Activated CD4-positive, alpha-beta T cell treated with anti-CD3 and anti-CD28 coated beads, Interleukin-2, amount 10 ng/mL, durations not matched to agents 7 days and 5 days (primary cell): ENCODE results near the gene ARHGAP6. TPM values are rescaled to one million over a fixed set of nuclear protein-coding genes. Genes with fewer than 3 reads are reported as not detected.

Experiments used
- CTCF ChIA-PET: fragments of 350-600 bp; sonication (Branson Sonifier 250); formaldehyde crosslinking; loops from one replicate; lab custom pipeline; 2021; ENCODE audit warnings: antibody characterized with exemption; lab: Charles Lee
- POLR2A ChIA-PET: fragments of 350-600 bp; sonication (Branson Sonifier 250); formaldehyde crosslinking; loops from one replicate; lab custom pipeline; 2021; ENCODE audit warnings: antibody characterized with exemption; lab: Charles Lee
- DNase-seq: peaks from one replicate; pipeline ENCODE4 v3.0.0-alpha.2; 2020
- H3K27ac Mint-ChIP-seq: one replicate; pipeline ENCODE4 v1.8.0; 2021; ENCODE audit warnings: mild to moderate bottlenecking, moderate library complexity, mixed read lengths
- H3K27me3 Mint-ChIP-seq: one replicate; pipeline ENCODE4 v1.8.0; 2021; ENCODE audit warnings: mixed read lengths
- H3K36me3 Mint-ChIP-seq: one replicate; pipeline ENCODE4 v1.8.0; 2021; ENCODE audit warnings: low read depth, mixed read lengths
- H3K4me1 Mint-ChIP-seq: one replicate; pipeline ENCODE4 v1.8.0; 2021; ENCODE audit warnings: mixed read lengths
- H3K4me3 Mint-ChIP-seq: one replicate; pipeline ENCODE4 v1.8.0; 2021; ENCODE audit warnings: mild to moderate bottlenecking, moderate library complexity, mixed read lengths
- H3K9me3 Mint-ChIP-seq: one replicate; pipeline ENCODE4 v1.8.0; 2021; ENCODE audit warnings: mixed read lengths
- total RNA-seq, 2 experiments: library from RNA; stranded (reverse); gene quantifications; one replicate each; pipeline ENCODE4 v1.2.3, GENCODE V29; 2021

The ARHGAP6 gene
- total RNA-seq, 2 experiments from 2014 or later, result not detected

DNA sequence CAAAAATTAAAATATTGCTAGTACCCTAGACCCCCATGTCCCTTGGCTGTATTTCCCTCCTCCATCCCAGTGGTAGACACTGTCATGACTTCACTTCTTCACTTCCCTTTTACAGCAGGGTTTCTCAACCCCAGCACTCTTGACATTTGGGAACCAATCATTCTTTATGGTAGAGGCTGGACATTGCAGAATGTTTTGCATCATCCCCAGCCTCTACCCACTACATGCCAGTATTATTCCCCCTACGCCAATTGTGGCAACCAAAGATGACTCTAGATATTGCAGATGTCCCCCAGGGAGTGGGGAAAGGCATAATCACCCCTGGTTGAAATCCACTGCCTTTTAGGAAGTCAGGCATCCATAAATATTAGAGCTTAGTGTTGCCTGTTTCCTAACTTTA, 233.9 kb downstream of the ARHGAP6 start:
- no peak for DNase-seq
- Mint-ChIP-seq H3K9me3 (no peaks in the 10 kb centered on the region), H3K36me3 (no peaks in the 10 kb centered on the region), H3K27me3 (peaks cover 4% of the 10 kb centered on the region), H3K27ac (no peak overlapping the region), H3K4me3 (no peak overlapping the region), H3K4me1 (no peaks in the 10 kb centered on the region)
- POLR2A ChIA-PET, result no interaction called here
- CTCF ChIA-PET, result no interaction called here

GRCh38 chrX:11430271-11430670, 235.4 kb downstream of the ARHGAP6 start:
- no peak overlapping the region for H3K27ac Mint-ChIP-seq
- ChIA-PET POLR2A (no interaction called here), CTCF (no interaction called here)
- H3K36me3 Mint-ChIP-seq, result no peaks in the 10 kb centered on the region
- no peak overlapping the region for H3K4me3 Mint-ChIP-seq
- no peak for DNase-seq
- no peaks in the 10 kb centered on the region for H3K4me1 Mint-ChIP-seq
- peaks cover 9% of the 10 kb centered on the region for H3K27me3 Mint-ChIP-seq
- H3K9me3 Mint-ChIP-seq, result no peaks in the 10 kb centered on the region

DNA sequence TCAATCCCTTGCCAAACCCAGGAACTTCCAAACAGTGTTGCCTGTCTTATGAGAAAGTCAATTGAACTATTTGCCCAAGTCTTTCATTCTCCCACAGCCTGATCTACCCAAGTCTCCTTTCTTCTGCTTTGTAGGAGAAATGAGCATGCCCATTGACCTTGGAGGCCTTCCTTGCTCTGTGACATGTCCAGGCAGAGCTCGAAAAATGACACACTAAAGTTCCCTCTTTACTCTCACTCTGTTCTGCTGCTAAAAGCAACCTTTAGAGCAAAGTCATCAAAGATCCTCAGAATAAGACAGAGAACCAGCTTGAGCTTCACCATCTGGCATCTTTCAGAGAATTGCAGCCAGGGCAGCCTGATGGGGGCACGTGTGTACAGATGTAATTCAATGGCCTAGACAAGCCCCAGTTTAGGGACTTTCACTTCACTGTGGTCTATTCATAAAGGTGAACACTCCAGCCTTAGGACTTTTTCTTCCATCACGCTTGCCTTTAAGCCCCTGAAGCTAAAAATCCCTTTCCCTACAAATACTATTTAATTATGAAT, 236.1 kb downstream of the ARHGAP6 start:
- Mint-ChIP-seq H3K9me3 (no peaks in the 10 kb centered on the region), H3K4me1 (no peaks in the 10 kb centered on the region), H3K36me3 (no peaks in the 10 kb centered on the region), H3K4me3 (no peak overlapping the region), H3K27me3 (peaks cover 9% of the 10 kb centered on the region), H3K27ac (no peak overlapping the region)
- ChIA-PET POLR2A (no interaction called here), CTCF (no interaction called here)
- no peak for DNase-seq

GRCh38 chrX:11427453-11428071, 238.2 kb downstream of the ARHGAP6 start:
- DNase-seq, result no peak
- Mint-ChIP-seq H3K9me3 (no peaks in the 10 kb centered on the region), H3K4me3 (no peak overlapping the region), H3K4me1 (no peaks in the 10 kb centered on the region), H3K27me3 (peaks cover 9% of the 10 kb centered on the region), H3K36me3 (no peaks in the 10 kb centered on the region), H3K27ac (no peak overlapping the region)
- CTCF ChIA-PET, result no interaction called here
- POLR2A ChIA-PET, result no interaction called here

- Mint-ChIP-seq H3K4me3 (no peak overlapping the region), H3K27me3 (peaks cover 9% of the 10 kb centered on the region), H3K9me3 (no peaks in the 10 kb centered on the region), H3K36me3 (no peaks in the 10 kb centered on the region), H3K4me1 (no peaks in the 10 kb centered on the region), H3K27ac (no peak overlapping the region)
- ChIA-PET CTCF (no interaction called here), POLR2A (no interaction called here)
- DNase-seq, result no peak
These were observed 238.8 kb downstream of the ARHGAP6 start for GRCh38 chrX:11426712-11427452.

DNA sequence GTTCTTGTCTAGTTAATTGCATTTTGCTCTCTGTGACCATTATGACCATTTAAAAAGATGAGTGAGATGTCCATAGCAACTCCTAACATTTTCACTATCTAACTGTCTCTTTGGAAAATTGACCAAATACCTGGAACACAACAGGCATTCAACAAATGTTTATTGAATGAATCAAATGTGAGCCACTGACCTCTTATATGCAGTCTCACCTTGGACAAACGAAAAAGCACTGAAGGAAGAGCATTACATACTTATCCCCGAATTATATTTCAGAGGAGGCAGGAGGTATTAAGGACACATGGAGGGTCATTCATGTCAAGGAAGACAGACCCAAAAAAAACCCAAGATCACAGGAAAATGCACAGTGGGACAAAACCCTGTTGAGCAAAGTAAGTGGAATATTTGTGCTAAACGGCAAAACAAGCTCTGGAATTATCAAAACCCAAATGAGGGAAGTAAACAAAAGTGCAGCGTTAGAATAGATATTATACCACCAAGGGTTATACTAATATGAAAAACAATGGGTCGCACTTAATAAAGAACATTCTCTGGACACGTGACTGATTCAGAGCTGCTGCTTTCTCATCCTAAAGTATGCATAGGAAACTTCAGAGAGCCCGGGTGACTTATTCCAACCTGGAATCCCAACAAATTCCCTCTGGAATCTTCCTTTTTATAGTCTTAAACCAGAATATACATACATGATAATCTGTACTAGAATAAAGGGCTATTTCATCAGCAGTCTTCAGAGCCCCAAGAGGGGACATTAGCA, 240.6 kb downstream of the ARHGAP6 start:
- no peak overlapping the region for H3K4me3 Mint-ChIP-seq
- ChIA-PET POLR2A (no interaction called here), CTCF (no interaction called here)
- no peaks in the 10 kb centered on the region for H3K4me1 Mint-ChIP-seq
- no peaks in the 10 kb centered on the region for H3K36me3 Mint-ChIP-seq
- H3K9me3 Mint-ChIP-seq, result no peaks in the 10 kb centered on the region
- DNase-seq, result no peak
- no peak overlapping the region for H3K27ac Mint-ChIP-seq
- H3K27me3 Mint-ChIP-seq, result peaks cover 9% of the 10 kb centered on the region

DNA sequence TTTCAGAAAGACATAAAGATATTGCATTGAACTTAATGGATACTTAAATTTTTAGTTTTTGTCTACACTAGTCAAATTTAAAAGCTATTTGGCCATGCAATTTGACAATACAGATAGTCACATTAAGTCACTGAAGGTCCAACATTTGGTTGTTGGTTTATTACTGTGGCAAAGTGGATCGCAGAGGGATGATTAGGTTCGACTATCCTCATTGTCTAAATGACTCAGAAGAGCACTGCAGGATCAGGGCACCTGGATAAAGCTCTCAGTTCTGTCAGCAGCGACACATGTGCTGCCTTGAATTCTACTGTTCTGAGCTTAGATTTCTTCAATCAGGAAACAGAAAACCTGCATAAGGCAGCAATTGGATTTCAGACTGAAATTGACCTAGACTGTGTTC, 241.8 kb downstream of the ARHGAP6 start:
- peaks cover 7% of the 10 kb centered on the region for H3K27me3 Mint-ChIP-seq
- H3K4me1 Mint-ChIP-seq, result no peaks in the 10 kb centered on the region
- H3K36me3 Mint-ChIP-seq, result no peaks in the 10 kb centered on the region
- no peaks in the 10 kb centered on the region for H3K9me3 Mint-ChIP-seq
- CTCF ChIA-PET, result no interaction called here
- no peak overlapping the region for H3K4me3 Mint-ChIP-seq
- no peak for DNase-seq
- POLR2A ChIA-PET, result no interaction called here
- no peak overlapping the region for H3K27ac Mint-ChIP-seq

- CTCF ChIA-PET, result no interaction called here
- no peaks in the 10 kb centered on the region for H3K36me3 Mint-ChIP-seq
- H3K4me1 Mint-ChIP-seq, result no peaks in the 10 kb centered on the region
- no peak overlapping the region for H3K4me3 Mint-ChIP-seq
- POLR2A ChIA-PET, result no interaction called here
- H3K27ac Mint-ChIP-seq, result no peak overlapping the region
- no peak for DNase-seq
- H3K27me3 Mint-ChIP-seq, result peaks cover 7% of the 10 kb centered on the region
- no peaks in the 10 kb centered on the region for H3K9me3 Mint-ChIP-seq
These were observed 242.3 kb downstream of the ARHGAP6 start for GRCh38 chrX:11423362-11423818.

DNA sequence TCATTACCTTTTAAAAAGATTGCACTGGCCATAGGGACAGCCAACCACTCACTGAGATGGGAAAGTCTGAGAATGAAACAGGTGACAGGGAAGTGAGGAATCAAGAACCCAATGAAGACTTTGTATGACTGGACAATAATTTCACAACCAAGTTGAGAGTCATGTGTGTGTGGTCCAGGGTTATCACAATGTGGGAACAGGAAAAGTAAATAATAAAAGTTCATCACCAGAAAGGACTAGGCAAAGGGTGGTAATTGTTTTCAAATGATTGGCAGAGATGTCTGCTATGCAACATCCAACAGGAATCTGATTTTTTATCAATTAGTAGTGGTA, 243.2 kb downstream of the ARHGAP6 start:
- no peak overlapping the region for H3K27ac Mint-ChIP-seq
- H3K4me1 Mint-ChIP-seq, result no peaks in the 10 kb centered on the region
- DNase-seq, result no peak
- H3K27me3 Mint-ChIP-seq, result peaks cover 7% of the 10 kb centered on the region
- no peaks in the 10 kb centered on the region for H3K36me3 Mint-ChIP-seq
- ChIA-PET POLR2A (no interaction called here), CTCF (no interaction called here)
- no peaks in the 10 kb centered on the region for H3K9me3 Mint-ChIP-seq
- H3K4me3 Mint-ChIP-seq, result no peak overlapping the region

DNA sequence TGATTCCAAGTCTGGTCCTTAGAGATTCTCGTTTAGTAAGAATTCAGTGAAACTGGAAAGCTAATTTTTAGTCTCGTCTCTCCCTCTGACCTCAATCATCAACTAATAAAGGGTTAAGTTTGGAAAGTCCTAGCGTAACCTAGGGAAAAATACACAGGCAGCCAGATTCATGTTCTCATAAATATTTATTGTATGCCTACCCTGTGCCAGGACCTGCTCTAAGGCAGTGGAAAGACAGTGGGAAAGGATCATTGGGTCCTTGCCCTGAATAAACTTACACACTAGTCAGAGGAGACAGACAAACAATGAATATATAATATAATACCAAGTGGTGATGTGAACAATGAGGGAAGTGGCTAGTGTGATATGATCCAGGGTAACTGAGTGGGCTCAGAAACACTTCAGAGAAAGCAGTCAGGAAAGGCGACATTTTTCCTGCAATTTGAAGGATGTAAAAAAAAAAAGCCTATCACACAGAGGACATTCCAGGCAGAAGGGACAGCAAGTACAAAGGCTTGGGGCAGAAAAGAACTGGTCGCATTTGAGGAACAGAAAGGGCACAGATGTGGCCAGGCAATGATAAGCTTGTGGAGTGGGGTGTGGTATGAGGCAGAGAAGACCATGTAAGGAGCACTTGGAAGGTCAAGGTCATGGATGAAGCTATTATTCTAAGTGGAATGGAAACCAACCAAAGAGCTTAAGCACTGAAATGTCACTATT, 243.8 kb downstream of the ARHGAP6 start:
- Mint-ChIP-seq H3K36me3 (no peaks in the 10 kb centered on the region), H3K27me3 (peaks cover 7% of the 10 kb centered on the region), H3K4me1 (no peaks in the 10 kb centered on the region), H3K9me3 (no peaks in the 10 kb centered on the region), H3K4me3 (no peak overlapping the region), H3K27ac (peak overlapping the region; percentile 65)
- ChIA-PET POLR2A (no interaction called here), CTCF (no interaction called here)
- DNase-seq, result no peak

- Mint-ChIP-seq H3K27me3 (no peaks in the 10 kb centered on the region), H3K9me3 (no peaks in the 10 kb centered on the region), H3K4me3 (no peak overlapping the region), H3K27ac (no peak overlapping the region), H3K36me3 (no peaks in the 10 kb centered on the region), H3K4me1 (no peaks in the 10 kb centered on the region)
- CTCF ChIA-PET, result no interaction called here
- no peak for DNase-seq
- POLR2A ChIA-PET, result no interaction called here
These were observed 244.9 kb downstream of the ARHGAP6 start for GRCh38 chrX:11420851-11421250.

DNA sequence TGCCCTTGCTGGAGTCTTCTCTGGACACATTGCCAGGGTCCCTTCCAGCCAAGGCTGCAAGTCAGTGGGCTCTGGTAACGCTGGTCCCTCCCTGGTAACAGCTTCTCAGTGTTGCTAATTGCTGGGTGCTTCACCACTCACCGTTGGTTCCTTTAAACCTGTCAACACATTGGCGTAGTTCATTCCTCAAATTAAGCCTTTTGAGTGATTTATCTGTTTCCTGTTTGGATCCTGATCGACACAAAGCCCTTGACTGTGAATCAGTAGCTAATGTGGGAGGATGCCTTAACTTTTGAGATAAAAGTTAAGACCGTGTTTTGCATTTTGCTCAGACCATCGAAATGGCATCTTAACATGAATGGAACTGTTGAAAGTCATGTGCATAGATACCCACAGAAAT, 246.6 kb downstream of the ARHGAP6 start:
- Mint-ChIP-seq H3K27me3 (no peaks in the 10 kb centered on the region), H3K4me1 (no peaks in the 10 kb centered on the region), H3K36me3 (no peaks in the 10 kb centered on the region), H3K9me3 (no peaks in the 10 kb centered on the region), H3K27ac (no peak overlapping the region), H3K4me3 (no peak overlapping the region)
- no peak for DNase-seq
- ChIA-PET CTCF (no interaction called here), POLR2A (no interaction called here)

- DNase-seq, result no peak
- no peaks in the 10 kb centered on the region for H3K4me1 Mint-ChIP-seq
- H3K9me3 Mint-ChIP-seq, result no peaks in the 10 kb centered on the region
- H3K36me3 Mint-ChIP-seq, result no peaks in the 10 kb centered on the region
- no peak overlapping the region for H3K27ac Mint-ChIP-seq
- ChIA-PET POLR2A (no interaction called here), CTCF (no interaction called here)
- H3K27me3 Mint-ChIP-seq, result no peaks in the 10 kb centered on the region
- H3K4me3 Mint-ChIP-seq, result no peak overlapping the region
These were observed 249.1 kb downstream of the ARHGAP6 start for GRCh38 chrX:11416600-11416999.
